Uterus (tissue), 2 donors: ENCODE measurements around the gene ITIH1.
"Not testable (repeated sequence)": the region's sequence is repeated elsewhere in the genome, so short reads cannot be mapped to it uniquely, and the experiment has no call there.

Source experiments
- CTCF ChIP-seq, 4 experiments: fragments of 200-600 bp in 2 of 4; fragments of 450-650 bp in 2 of 4; sonication (generic) in 2 of 4; IDR thresholded peaks; one replicate each; pipeline ENCODE4 v1.5.1; 2016 to 2019; ENCODE audit warnings: antibody characterized with exemption in 4 of 4, mild to moderate bottlenecking in 2 of 4, moderate library complexity in 1 of 4
- POLR2A ChIP-seq, 2 donors: fragments of 450-650 bp; IDR thresholded peaks; one replicate each; pipeline ENCODE4 v1.6.1; 2016; ENCODE audit warnings: antibody characterized with exemption in 2 of 2, mild to moderate bottlenecking in 1 of 2, moderate library complexity in 1 of 2

- TF ChIP-seq CTCF, POLR2A (IDR thresholded peaks at IDR 0.05): not testable (repeated sequence)
Observed at GRCh38 chr3:52728753-52729152, 48.6 kb upstream of the ITIH1 start.
